ENCODE results near the gene PDE4D. TPM values are rescaled to one million over a fixed set of nuclear protein-coding genes. Genes with fewer than 3 reads are reported as not detected.

PDE4D gene
- total RNA-seq, 1 experiment from 2014 or later: 2.1 TPM

DNA sequence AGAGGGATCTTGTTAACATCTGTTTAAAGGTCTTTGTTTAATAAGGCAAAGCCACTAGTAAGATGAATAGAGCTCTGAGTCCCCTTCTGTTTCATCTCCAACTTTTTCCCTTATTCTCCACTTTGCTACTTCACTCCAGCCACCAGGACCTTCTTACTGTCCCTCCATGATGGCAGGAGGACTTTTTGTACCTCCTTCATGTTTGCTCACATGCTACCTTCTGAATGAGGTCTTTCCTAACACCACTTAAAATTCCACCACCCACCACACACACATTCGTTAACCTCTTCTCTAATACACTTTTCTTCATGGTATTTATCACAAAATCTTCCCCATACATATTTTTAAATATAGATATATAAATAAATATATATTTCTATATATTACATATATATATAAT, 501.9 kb downstream of the PDE4D start:
- no peak overlapping the region for H3K4me2 ChIP-seq (ENCODE audit: insufficient read depth, insufficient read length, low read length)
- no peaks in the 10 kb centered on the region for H4K20me1 ChIP-seq (ENCODE audit: control insufficient read depth, insufficient read depth, insufficient read length)
- 100% methylated on average over 1 of the region's 1 CpG for WGBS (ENCODE audit: extremely low coverage, insufficient read length, low lambda C conversion rate)

More for the DNA sequence above, 501.9 kb downstream of the PDE4D start:
- no peak overlapping the region for H2BK12ac ChIP-seq (ENCODE audit: insufficient read length, low read depth, low read length)
- no peaks in the 10 kb centered on the region for H3K23me2 ChIP-seq (ENCODE audit: insufficient read length, low read depth, low read length, poor library complexity, severe bottlenecking)
- H4K8ac ChIP-seq (replicated peaks; ENCODE audit: insufficient read length, low read depth, low read length): no peak overlapping the region
- TF ChIP-seq, protein P1, sequence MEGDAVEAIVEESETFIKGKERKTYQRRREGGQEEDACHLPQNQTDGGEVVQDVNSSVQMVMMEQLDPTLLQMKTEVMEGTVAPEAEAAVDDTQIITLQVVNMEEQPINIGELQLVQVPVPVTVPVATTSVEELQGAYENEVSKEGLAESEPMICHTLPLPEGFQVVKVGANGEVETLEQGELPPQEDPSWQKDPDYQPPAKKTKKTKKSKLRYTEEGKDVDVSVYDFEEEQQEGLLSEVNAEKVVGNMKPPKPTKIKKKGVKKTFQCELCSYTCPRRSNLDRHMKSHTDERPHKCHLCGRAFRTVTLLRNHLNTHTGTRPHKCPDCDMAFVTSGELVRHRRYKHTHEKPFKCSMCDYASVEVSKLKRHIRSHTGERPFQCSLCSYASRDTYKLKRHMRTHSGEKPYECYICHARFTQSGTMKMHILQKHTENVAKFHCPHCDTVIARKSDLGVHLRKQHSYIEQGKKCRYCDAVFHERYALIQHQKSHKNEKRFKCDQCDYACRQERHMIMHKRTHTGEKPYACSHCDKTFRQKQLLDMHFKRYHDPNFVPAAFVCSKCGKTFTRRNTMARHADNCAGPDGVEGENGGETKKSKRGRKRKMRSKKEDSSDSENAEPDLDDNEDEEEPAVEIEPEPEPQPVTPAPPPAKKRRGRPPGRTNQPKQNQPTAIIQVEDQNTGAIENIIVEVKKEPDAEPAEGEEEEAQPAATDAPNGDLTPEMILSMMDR (conservative IDR thresholded peaks at IDR 0.05): no peak
- H3K27me3 ChIP-seq (ENCODE audit: insufficient read depth, low read length): no peaks in the 10 kb centered on the region
- H3K9me3 Mint-ChIP-seq: peaks cover 4 to 8% of the 10 kb centered on the region in 2 experiments; a peak in 3 of 5 replicates
- no peak overlapping the region for H3K18ac ChIP-seq (ENCODE audit: insufficient read length, low read depth, low read length)
- peaks cover 0 to 8% (median 0%) of the 10 kb centered on the region in 3 experiments; a peak in 1 of 7 replicates for H3K36me3 Mint-ChIP-seq (ENCODE audit: insufficient read depth in 1 of 3, low read depth in 3 of 3)
- H3K79me1 ChIP-seq (ENCODE audit: insufficient read depth, low read depth, low read length, poor library complexity, severe bottlenecking): no peaks in the 10 kb centered on the region
- H2BK20ac ChIP-seq (ENCODE audit: low read depth, low read length, poor library complexity, severe bottlenecking): no peak overlapping the region
- no peak for DNase-seq
- H2BK15ac ChIP-seq (ENCODE audit: low read depth, low read length): no peak overlapping the region
- no peak overlapping the region for H3K4me3 Mint-ChIP-seq
- no peak overlapping the region for H3K23ac ChIP-seq (ENCODE audit: insufficient read length, low read depth, low read length)
- H2BK120ac ChIP-seq (ENCODE audit: low read depth, low read length, poor library complexity, severe bottlenecking): no peak overlapping the region
- H3K9me3 ChIP-seq (ENCODE audit: control insufficient read depth, low read depth, low read length): no peaks in the 10 kb centered on the region
- H4K5ac ChIP-seq (ENCODE audit: insufficient read length, low read depth, low read length): no peak overlapping the region
- H3K27ac Mint-ChIP-seq: peak overlapping the region in 1 of 3 experiments; percentile 81; a peak in 1 of 7 replicates
- H3K14ac ChIP-seq (ENCODE audit: insufficient read depth, low read length): no peak overlapping the region
- H2AK5ac ChIP-seq (ENCODE audit: insufficient read length, low read length): no peak overlapping the region
- H3K4me1 Mint-ChIP-seq: peaks cover 7 to 8% of the 10 kb centered on the region in 2 experiments
- no peak overlapping the region for H3K4ac ChIP-seq (ENCODE audit: low read depth, low read length)
- no peak overlapping the region for H3T11ph ChIP-seq (ENCODE audit: low read length)
- no peaks in the 10 kb centered on the region for H3K4me1 ChIP-seq (ENCODE audit: insufficient read depth, low read length)
- H2AFZ ChIP-seq (ENCODE audit: low read length): no peak overlapping the region
- no peak overlapping the region for H4K91ac ChIP-seq (ENCODE audit: insufficient read length, low read depth, low read length)
- H3K9ac ChIP-seq (ENCODE audit: extremely low read depth, insufficient read length, low read length): no peak overlapping the region
- H3K79me2 ChIP-seq (ENCODE audit: insufficient read depth, low read length): no peaks in the 10 kb centered on the region
- H3K27me3 Mint-ChIP-seq (ENCODE audit: low read depth): no peaks in the 10 kb centered on the region
- no peak overlapping the region for H3K56ac ChIP-seq (ENCODE audit: insufficient read length, low read depth, low read length)
- H2BK5ac ChIP-seq (ENCODE audit: insufficient read length, low read length): no peak overlapping the region
- H3K27ac ChIP-seq (ENCODE audit: insufficient read length, low read depth, low read length): no peak overlapping the region
